ENCODE measurements around the gene PTGDS.

DNA sequence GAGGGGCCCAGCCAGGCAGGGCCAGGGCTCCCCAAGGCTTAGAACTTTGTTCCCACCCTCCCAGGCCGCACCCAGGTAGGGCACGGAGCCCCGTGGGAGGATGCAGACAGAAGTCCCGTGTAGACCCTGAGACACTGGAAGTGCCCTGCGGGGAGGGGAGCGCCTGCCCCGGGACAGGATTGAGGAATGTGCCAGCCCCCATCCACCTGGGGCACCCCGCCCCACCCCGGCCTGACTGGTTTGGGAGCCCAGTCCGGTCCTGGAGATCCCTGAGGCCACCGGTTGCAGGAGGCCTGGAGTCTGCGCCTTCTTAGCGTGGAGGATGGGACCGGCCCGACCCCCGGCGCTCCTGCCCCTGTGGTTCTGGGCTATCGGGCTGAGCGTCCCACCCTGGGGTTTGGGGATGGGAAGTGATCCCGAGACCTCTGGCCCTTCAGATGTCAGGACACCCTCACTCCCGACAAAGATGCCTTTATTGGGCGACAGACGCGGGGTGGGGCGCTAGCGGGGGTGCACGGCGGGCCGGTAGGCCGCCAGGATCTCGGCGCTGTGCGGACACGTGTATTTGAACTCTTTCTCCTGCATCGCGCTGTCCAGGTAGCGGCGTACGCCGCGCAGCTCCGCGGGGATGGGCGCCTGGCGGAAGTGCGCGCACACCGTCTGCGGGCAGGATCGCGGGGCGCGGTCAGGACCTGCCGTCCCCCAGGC is 17.0 kb downstream of the PTGDS start:
- TF ChIP-seq, protein P1, sequence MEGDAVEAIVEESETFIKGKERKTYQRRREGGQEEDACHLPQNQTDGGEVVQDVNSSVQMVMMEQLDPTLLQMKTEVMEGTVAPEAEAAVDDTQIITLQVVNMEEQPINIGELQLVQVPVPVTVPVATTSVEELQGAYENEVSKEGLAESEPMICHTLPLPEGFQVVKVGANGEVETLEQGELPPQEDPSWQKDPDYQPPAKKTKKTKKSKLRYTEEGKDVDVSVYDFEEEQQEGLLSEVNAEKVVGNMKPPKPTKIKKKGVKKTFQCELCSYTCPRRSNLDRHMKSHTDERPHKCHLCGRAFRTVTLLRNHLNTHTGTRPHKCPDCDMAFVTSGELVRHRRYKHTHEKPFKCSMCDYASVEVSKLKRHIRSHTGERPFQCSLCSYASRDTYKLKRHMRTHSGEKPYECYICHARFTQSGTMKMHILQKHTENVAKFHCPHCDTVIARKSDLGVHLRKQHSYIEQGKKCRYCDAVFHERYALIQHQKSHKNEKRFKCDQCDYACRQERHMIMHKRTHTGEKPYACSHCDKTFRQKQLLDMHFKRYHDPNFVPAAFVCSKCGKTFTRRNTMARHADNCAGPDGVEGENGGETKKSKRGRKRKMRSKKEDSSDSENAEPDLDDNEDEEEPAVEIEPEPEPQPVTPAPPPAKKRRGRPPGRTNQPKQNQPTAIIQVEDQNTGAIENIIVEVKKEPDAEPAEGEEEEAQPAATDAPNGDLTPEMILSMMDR (IDR thresholded peaks at IDR 0.05): no peak
- no peak for TF ChIP-seq POLR2AphosphoS5 (IDR thresholded peaks at IDR 0.05)

All from esophagus muscularis mucosa (tissue), 3 donors.